AG09309 (cell line): ENCODE results near the gene EDC4.

Source experiments
- DNase-seq: peaks from one replicate; pipeline ENCODE4 v3.0.0-alpha.2; 2010; ENCODE audit warnings: low read depth
- H3K4me3 ChIP-seq: 2 replicates; pipeline ENCODE4 v1.5.1; 2011; ENCODE audit warnings: mild to moderate bottlenecking, low read depth, low read length, moderate library complexity; ENCODE audit not compliant: control insufficient read depth
- TF ChIP-seq, protein P1 (sequence below): IDR thresholded peaks from 2 replicates; pipeline ENCODE4 v1.5.1; 2011; ENCODE audit warnings: mild to moderate bottlenecking, low read depth, low read length, inconsistent platforms; ENCODE audit not compliant: insufficient read depth, control insufficient read depth; ENCODE audit errors: missing control alignments

Gene EDC4

GRCh38 chr16:67871256-67871655 is 1.6 kb upstream of the EDC4 start:
- DNase-seq = no peak
- TF ChIP-seq, protein P1, sequence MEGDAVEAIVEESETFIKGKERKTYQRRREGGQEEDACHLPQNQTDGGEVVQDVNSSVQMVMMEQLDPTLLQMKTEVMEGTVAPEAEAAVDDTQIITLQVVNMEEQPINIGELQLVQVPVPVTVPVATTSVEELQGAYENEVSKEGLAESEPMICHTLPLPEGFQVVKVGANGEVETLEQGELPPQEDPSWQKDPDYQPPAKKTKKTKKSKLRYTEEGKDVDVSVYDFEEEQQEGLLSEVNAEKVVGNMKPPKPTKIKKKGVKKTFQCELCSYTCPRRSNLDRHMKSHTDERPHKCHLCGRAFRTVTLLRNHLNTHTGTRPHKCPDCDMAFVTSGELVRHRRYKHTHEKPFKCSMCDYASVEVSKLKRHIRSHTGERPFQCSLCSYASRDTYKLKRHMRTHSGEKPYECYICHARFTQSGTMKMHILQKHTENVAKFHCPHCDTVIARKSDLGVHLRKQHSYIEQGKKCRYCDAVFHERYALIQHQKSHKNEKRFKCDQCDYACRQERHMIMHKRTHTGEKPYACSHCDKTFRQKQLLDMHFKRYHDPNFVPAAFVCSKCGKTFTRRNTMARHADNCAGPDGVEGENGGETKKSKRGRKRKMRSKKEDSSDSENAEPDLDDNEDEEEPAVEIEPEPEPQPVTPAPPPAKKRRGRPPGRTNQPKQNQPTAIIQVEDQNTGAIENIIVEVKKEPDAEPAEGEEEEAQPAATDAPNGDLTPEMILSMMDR = no peak
- no peak overlapping the region for H3K4me3 ChIP-seq

- TF ChIP-seq, protein P1 = no peak
- DNase-seq = no peak
- no peak overlapping the region for H3K4me3 ChIP-seq
Observed at GRCh38 chr16:67872131-67872630, 671 bp upstream of the EDC4 start.

- TF ChIP-seq, protein P1 = no peak
- peak overlapping the region; percentile 84 for H3K4me3 ChIP-seq
- DNase-seq = no peak
Observed at GRCh38 chr16:67873435-67874370, 851 bp downstream of the EDC4 start.

GRCh38 chr16:67874372-67874771 is 1.5 kb downstream of the EDC4 start:
- no peak for DNase-seq
- TF ChIP-seq, protein P1 = no peak
- H3K4me3 ChIP-seq = peak overlapping the region; percentile 84

GRCh38 chr16:67877064-67877463 is 4.2 kb downstream of the EDC4 start:
- DNase-seq = no peak
- TF ChIP-seq, protein P1 = no peak
- H3K4me3 ChIP-seq = no peak overlapping the region

DNA sequence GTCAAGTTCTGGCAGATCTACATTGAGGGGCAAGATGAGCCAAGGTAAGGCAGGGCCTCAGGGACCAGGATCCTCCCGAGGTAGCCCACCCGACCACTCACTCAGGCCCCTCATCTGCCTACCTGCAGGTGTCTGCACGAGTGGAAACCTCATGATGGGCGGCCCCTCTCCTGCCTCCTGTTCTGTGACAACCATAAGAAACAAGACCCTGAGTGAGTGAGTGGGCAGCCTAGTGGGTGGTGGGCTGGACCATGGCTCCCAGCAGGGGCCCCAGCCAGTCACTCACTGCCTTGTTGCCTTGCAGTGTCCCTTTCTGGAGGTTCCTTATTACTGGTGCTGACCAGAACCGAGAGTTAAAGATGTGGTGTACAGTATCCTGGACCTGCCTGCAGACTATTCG is 5.4 kb downstream of the EDC4 start:
- H3K4me3 ChIP-seq = no peak overlapping the region
- no peak for DNase-seq
- TF ChIP-seq, protein P1 = no peak

DNA sequence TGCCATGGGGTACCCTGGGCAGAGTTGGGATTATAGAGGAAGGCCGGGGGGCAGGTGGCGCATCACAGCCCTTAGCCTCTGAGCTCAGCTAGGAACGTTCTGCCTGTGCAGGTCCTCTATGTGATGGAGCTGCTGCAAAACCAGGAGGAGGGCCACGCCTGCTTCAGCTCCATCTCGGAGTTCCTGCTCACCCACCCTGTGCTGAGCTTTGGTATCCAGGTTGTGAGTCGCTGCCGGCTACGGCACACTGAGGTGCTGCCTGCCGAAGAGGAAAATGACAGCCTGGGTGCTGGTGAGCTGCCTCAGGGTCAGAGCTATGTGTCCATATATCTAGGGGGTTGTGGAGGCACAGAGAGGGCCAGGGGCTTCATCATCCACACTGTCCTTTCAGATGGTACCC is 6.0 kb downstream of the EDC4 start:
- H3K4me3 ChIP-seq = no peak overlapping the region
- TF ChIP-seq, protein P1 = no peak
- no peak for DNase-seq
